Activated CD8-positive, alpha-beta memory T cell treated with anti-CD3 and anti-CD28 coated beads for 48 hours (primary cell): ENCODE data around the gene ZNF219.

Source experiments
- DNase-seq, 3 experiments: peaks; one replicate each; pipeline ENCODE4 v3.0.0-alpha.2; 2020; ENCODE audit warnings: low read depth in 2 of 3, low spot score in 2 of 3

ZNF219 gene

DNA sequence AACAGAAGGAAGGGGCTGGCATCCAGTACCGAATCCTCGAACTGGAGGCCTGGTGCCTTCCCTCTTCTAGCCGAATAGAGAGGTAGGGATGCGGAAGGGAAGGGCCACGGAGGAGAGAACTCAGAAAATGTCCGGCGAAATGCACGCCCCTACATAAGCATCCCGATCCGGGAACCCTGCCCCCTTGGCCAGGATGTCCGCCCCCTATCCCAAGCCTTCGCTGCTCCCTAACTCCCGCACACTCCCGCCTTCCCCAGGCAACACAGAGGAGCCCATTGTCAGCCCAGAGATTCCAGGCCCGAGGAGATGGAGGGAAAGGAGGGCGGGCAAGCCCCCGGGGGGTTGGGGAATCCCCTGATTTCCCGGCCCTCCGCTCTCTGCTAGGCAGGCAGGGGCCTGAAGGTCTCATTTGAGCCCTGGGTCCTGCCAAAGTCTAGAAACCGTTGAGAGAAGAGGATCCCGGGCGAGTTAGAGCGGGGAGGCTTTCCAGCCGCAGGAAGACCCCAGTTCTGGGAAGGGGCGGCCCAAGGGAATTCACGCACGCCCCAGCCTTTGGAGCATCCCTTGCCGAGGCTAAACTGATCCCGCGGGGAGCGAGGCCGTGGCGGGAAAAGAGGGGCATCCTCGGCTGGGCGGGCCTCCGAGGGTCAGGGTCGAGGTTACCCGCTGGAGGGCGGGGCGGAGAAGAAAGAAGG, 28.9 kb downstream of the ZNF219 start:
- no peak for DNase-seq

DNA sequence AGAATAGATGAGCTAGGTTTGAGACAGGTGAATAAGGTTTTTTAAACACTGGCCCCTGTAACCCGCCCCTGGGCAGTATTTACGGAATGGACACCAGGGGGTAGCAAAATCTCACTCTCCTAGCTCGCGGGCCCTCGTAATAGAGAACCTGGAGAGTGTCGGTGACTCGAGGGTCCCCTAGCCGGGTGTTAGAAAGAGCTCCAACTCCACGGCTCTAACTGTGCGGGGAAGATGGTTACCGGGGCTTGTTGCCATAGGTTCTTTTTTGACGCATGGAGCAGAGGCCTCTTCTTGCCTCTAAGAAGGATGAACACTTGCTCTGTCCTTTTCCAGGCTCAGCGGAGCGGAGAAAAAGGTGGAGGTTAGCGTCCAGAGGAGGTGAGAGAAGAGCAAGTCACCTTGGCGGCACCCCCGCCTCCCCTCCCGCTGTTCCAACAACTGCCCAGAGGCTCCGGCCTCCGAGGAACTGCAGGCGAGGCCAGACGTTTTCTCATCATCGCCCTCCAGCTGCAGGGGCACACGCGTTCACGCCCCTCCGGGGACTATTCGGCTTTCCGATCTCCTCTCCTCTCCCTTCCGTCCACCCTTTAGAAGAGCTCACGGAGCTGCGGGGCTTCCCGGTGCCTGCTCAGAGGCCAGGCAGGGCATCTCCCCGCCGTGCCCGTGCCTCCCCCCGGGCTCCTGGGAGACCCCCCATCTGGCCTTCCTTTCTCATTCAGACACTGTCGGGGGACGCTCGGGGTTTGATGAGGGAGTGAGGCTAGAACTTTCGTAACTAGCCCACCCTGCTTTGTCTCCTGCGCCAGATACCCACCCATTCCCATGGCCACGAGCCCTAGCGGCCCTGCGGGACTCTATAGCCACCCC, 29.7 kb downstream of the ZNF219 start:
- no peak for DNase-seq

DNA sequence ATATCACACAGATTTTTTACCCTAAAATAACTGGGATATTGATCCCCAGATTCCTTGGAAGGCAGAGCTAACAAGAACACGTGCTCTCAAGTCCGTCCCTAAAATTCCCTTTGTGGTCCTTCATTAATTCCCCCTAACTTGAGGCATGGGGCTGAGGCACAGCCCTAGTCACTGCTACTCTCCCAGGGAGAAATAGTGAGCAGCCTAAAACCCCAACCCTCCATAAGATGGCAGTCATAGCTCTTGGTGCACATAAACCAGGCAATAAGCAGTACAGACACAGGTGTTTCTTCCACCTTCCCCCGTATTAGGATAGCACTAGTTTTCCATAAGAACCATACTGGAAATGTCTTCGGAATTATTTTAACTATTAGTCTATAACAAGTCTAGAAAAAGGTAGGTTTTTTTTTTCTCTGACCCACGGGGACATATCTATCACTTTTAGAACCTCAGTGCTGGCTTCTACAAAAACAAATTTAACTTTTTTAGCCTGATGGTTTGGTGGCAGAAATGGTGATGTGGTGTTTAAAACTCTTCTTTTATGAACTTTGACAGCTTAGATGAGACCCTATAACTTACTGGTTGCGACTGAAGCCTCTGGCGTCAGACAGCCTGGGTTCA, 31.5 kb downstream of the ZNF219 start:
- no peak for DNase-seq

DNA sequence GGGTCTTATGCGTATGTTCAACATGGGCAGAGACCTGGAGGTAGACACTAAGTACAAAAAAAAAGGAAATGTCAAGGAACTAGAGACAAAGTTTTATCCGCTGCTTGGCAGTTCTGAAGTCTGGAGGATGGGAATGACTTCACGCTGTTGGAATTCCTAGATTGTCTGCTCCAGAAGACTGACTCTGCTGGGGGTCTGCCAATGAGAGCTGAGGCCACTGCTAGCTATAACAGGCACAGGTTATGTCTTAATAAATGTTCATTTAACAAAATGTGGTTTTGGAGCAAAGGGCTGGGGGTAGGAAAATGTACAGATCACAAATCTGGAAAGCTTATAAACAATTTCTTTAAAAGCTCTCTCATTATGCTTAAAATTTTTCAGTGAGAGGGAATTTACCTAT, 35.0 kb downstream of the ZNF219 start:
- no peak for DNase-seq

DNA sequence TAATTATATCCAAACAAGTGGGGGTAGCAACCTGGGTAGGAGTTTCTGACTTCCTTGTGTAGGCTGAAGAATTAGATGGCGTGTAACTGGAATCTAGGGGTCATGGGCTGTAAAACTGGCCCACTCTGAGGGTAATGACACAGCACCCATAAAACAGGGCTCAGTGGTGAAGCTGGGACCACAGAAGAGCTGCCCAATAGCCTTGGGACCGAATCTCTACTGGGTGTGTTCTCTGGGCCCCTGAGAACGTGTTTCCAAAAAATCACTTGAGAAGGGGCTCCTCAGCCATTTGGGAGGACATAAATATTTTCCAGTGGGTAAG, 37.1 kb downstream of the ZNF219 start:
- DNase-seq = no peak

DNA sequence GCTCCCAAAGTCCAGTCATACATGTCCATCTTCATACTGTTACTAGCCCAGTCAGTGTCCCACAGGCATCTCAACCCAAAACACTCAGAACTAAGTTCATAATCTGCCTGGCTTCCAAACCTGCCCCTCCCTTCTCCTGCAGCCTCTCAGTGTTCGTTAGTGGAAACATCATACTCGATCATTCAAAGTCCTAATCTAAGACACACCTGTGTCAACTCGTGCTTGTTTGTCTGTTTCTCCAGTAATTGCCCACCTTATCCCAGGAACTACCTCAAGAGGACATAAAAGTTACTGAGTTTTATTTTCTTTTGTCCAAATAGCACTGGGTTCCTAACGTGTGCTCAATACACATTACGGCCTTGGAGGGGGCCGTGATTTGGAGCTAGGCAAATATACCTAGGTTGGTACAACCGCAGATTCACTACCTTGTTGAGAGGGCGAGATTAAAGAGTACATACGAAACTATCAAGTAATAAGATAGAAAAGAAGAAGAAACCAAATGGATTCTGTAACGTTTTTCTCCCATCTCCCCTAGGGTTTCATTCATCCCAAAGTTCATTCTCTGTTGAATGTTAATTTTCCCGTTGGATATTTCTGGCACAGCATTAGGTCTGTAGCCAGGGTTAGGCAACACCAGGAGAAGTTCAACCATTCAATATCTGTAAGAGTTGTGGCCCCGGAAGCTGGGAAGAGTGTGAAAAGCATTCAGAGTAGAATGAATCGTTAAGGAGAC, 37.7 kb downstream of the ZNF219 start:
- no peak for DNase-seq

DNA sequence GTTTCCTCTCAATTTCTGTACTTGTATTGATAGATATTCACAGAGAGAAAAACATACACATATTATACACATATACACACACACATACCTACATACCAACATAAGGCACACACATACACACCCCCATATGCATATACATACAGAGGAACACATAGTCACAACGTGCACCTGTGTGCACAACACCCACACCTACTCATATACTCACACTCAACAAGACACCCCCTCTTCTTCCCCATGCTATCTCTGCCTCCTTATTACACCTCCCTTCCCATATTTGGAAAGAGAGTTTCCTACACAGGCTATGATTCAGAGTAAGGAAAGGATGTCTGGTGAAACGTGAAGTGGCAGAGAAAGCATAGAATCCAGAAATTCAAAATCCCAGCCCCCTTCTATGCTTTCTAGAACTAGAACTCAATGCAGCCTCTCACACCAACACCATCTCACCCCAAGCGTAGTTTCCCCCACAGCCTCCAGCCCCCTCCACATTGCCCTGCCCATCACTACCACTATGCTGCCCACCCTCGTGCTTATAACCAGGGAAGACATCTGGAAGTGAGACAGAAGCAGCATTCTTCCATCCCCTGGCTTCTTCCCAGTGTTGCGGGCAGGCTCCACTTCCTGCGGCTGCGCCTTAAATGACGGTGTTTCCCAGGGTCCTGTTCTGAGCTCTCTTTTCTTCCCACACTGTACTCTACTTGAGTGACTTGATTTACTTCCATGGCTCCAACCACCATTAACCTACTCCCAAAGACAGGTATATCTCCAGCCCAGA, 38.4 kb downstream of the ZNF219 start:
- DNase-seq = no peak

DNA sequence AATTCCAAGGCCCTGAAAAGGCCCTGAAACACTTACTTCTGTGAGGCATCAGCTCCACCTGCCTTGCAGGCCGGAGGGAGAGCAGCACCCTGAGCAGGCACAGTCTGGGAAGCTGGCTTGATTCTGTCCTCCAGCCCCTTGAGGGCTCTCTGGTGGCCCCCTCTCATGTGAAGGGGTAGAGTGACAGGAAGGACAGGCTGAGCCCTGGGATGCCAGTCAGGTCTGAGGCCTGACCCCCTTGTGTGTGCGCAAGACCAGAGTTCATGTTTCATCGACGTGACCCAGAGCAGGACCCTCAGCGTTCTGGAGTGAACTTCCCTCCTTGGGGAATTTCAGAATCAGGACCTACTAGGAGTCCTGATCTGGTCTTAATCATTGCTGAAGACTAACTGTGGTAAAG, 39.6 kb downstream of the ZNF219 start:
- DNase-seq = no peak

DNA sequence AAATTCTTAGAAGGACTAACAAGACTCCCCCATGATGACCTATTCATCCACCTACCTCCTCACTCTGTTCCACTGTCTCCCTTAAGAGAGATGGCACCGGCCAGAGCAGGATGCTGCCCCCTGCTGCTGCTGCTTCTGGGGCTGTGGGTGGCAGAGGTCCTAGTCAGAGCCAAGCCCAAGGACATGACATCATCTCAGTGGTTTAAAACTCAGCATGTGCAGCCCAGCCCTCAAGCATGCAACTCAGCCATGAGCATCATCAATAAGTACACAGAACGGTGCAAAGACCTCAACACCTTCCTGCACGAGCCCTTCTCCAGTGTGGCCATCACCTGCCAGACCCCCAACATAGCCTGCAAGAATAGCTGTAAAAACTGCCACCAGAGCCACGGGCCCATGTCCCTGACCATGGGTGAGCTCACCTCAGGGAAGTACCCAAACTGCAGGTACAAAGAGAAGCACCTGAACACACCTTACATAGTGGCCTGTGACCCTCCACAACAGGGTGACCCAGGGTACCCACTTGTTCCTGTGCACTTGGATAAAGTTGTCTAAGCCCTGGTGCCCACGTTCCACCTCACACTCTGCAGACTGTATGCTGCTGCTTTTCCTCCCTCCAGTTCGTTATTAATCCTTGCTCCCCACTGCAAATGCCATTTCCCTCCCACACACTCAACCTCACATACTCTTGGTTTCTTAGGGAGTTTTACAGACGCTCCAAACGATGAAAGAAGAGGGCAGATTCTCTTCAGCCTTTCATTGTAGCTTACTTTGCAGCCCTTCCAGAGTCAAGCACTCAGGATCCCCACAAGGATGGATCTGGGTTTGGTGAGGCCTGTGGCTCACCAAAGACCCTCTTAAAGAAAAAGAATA, 40.4 kb downstream of the ZNF219 start, which contains the start of gene RNASE8:
RNASE8 (plus strand) TSS at position 20 of the 873 bp plus-strand sequence; CDS start at position 91, 71 bp downstream.
- DNase-seq = no peak

DNA sequence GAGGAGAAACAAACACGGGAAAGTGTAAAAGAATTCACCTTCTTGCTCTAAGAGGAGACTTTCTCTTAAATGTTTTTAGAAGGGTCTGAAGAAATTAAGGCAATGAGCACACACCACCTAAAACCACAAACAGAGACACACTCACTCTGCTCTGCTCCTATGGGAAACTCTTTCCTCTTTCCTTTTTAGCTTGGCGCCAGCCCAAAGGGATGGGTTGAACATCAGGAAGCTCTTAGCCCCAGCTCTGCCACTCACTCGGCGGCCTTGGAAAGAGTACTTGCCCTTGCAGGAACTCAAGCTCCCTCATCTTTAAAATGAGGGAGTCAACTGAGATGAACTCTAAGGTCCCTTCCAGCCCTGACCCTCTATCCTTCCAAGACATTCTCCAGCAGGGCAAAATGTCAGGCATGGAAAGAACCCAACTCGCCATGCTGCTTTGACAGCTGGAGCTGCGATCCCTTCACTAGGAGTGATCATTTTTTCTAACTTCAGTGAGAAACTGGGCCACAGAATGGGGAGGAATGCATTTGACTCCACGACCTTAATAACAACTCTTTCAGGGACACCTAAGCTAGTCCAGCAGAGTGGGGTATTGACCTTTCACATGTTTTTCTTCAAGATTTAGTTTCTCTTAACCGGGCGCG, 41.8 kb downstream of the ZNF219 start:
- DNase-seq = no peak

DNA sequence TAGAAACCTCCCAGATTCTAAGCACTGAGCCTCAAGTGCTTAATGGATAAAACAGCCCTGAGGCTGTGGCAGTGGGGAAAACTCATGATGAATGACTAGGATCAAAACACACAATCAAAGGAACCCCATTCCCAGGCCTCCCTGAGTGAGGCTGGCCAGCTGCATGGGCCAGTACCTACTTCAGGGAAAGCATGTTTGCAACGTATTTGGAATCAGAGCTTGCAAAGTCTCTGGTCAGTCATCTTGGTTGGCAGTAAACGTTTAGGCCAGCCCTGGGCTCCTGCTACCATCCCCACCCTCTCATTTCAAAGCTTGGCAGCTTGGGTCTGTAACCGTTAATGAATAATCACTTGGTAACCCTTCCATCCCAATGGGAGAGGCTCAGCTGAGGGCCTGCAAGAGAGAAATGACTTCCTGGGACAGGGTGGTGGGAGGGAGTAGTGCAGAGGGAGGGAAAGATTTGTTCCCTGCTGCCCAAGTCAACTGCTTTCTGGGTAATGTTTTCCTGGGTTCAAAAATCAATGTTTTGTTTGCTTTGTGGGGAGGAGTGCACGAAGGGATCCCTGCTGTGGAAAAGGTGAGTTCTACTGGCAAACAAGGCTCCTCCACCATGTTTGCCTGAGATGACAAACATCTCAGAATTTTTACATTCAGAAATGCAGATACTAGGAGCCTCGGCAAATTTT, 42.9 kb downstream of the ZNF219 start:
- DNase-seq = no peak

DNA sequence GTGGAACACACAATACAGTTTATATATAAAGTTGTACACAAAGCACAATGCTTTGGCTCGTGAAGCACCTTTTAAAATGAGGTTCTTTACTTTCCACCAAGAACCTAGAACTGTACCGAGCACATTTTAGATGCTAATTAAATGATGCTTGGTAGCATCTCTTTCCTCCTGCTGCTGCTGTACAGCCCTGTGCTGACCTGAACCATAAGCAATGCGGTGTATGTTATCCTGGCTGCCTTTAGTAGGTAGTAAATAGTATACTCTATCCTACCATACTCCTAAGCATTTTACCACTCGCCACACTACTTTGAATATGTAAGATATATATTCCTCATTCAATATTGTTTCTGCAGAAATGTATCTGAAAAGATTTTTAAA, 43.7 kb downstream of the ZNF219 start:
- DNase-seq = no peak

DNA sequence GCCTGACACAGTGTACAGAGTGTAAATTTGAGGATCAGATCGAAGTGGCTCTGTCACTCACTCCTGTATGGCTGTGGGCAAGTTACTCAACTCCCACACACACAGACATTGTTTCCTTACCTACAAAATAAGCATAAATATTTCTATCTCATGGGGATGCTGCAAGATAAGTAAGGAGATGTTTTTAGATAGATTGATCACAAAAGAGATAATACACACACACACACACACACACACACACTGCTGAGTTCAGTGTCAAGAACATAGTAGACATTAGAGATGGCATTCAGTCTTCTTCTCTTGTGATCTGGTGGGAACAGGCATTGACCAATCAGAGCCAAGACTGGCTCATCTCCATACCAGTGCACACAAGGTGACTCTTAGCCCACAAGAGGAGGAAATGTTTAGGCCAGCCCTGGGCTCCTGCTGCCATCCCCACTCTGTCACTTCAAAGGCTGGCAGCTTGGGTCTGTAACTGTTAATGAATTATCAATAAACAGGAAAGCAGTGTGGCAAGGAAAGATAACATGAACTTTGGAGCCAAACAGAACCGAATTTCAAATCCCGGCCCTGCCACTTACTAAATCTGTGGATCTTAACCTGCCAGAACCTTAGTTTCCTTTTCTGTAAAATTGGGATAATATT, 44.2 kb downstream of the ZNF219 start:
- DNase-seq = no peak

DNA sequence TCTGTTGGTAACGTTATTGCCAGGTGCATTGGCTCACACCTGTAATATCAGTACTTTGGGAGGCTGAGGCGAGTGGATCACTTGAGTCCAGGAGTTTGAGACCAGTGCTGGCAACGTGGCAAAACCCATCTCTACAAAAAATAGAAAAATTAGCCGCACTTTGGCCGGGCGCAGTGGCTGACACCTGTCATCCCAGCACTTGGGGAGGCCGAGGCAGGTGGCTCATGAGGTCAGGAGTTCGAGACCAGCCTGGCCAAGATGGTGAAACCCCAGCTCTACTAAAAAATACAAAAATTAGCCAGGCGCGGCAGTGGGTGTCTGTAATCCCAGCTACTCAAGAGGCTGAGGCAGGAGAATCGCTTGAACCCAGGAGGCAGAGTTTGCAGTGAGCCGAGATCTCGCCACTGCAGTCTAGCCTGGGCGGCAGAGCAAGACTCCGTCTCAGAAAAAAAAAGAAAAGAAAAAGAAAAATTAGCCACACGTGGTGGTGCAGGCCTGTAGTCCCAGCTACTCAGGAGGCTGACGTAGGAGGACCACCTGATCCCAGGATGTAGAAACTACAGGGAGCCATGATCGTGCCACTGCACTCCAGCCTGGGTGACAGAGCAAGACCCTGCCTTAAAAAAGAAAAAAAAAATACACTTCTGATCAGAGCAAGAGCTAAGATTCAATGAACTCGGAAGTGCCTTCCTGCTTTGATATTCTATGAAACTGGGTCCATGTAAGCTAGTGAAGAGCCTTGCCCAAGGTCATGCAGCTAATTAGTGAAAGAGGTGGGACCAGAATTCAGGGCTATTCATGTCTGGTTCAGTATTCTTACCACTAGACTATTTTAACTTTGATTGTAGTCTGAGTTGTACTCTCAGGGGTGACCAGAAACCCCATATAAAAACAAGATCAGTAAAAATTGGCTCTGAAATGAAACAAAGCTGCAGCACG, 45.0 kb downstream of the ZNF219 start:
- DNase-seq = no peak

DNA sequence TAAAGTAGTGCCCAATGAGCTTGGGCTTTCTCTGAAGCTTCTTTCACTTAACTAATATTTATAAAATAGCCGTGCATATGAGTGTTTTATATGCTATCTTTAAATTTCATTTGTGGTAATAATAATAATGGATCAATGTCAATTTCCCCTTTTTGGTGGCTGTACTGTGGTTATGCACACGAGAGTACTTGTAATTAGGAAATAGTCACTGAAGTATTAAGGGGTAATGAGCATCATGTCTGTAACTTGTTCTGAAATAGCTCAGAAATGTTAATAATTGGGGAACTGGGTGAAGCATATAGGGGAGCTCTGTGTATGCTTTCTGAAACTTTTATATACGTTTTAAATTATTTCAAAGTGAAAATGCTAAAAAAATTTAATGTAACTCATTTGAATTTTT, 47.9 kb downstream of the ZNF219 start:
- no peak for DNase-seq

DNA sequence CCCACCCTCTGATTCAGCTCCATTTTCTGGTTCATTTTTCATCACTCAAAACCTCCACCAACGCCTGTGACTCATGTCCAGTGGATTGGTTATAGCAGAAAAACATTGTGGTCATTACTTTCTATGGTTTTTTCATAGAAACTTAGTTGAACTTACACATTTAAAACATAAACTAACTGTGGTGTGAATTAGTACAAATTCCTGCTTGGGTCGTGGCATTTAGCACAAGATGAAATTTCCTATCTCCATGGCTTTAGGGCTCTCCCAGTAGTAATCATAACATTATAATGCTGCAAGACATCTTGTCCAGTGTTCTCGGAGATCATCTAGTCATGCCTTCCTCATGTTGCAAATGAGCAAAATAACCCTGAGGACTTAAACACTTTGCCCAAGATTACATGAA, 49.2 kb downstream of the ZNF219 start:
- no peak for DNase-seq

DNA sequence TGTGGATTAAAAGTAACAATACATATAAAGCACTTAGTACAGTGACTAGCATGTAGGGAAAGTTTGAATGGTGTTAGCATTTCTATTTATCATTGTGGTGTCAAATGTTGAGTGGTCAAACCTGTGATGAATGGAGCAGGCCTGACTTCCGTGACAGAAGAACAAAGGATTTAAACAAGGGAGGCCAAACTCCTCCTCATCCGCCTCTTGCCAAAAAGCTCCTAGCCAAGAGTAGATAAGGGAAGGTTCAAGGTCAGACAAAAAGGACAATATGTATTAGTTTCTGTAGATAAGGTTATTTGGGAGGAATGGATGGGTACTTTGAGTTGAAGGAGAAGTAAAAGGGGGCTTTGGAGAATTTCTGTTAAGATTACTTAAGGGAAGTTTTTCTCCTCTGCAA, 49.8 kb downstream of the ZNF219 start:
- DNase-seq = no peak
